NCI-H128 (cell line): ENCODE results near the gene ITGB2.

Experiments used
- DNase-seq: peaks from one replicate; lab custom pipeline; 2025; ENCODE audit not compliant: unreplicated experiment; lab: John Stamatoyannopoulos, UW

The ITGB2 gene

GRCh38 chr21:44955798-44956175 is 35.1 kb upstream of the ITGB2 start:
- DNase-seq: no peak

- no peak for DNase-seq
Measured at GRCh38 chr21:44955141-44955797, 34.6 kb upstream of the ITGB2 start.

- DNase-seq: no peak
Measured at GRCh38 chr21:44954281-44954771, 33.6 kb upstream of the ITGB2 start.

GRCh38 chr21:44953628-44954021 is 32.9 kb upstream of the ITGB2 start:
- no peak for DNase-seq

GRCh38 chr21:44952929-44953627 is 32.4 kb upstream of the ITGB2 start:
- no peak for DNase-seq

GRCh38 chr21:44952116-44952928 is 31.6 kb upstream of the ITGB2 start:
- no peak for DNase-seq

- DNase-seq: no peak
Measured at GRCh38 chr21:44951186-44951915, 30.7 kb upstream of the ITGB2 start.

GRCh38 chr21:44950351-44950750 is 29.7 kb upstream of the ITGB2 start:
- no peak for DNase-seq

GRCh38 chr21:44949779-44950198 is 29.1 kb upstream of the ITGB2 start:
- DNase-seq: no peak

- DNase-seq: no peak
Measured at GRCh38 chr21:44949161-44949778, 28.6 kb upstream of the ITGB2 start.

GRCh38 chr21:44948426-44949120 is 27.9 kb upstream of the ITGB2 start:
- DNase-seq: no peak

GRCh38 chr21:44947930-44948331 is 27.2 kb upstream of the ITGB2 start:
- DNase-seq: no peak

GRCh38 chr21:44947111-44947929 is 26.6 kb upstream of the ITGB2 start:
- DNase-seq: no peak

GRCh38 chr21:44946254-44947041 is 25.7 kb upstream of the ITGB2 start:
- DNase-seq: no peak

GRCh38 chr21:44944596-44944995 is 23.9 kb upstream of the ITGB2 start:
- DNase-seq: no peak

- no peak for DNase-seq
Measured at GRCh38 chr21:44943686-44944550, 23.2 kb upstream of the ITGB2 start.

- DNase-seq: no peak
Measured at GRCh38 chr21:44943005-44943685, 22.4 kb upstream of the ITGB2 start.
